GM12865 (cell line): ENCODE measurements around the gene CCL13.
A peak's percentile ranks its signal among the peaks of the same experiment; 100 is the strongest.

Source experiments
- DNase-seq: peaks from one replicate; pipeline ENCODE4 v3.0.0; 2010; ENCODE audit warnings: low read depth
- H3K4me3 ChIP-seq: 2 replicates; pipeline ENCODE4 v1.5.1; 2011; ENCODE audit warnings: mild to moderate bottlenecking, low read depth, low read length, control low read depth
- CTCF ChIP-seq: IDR thresholded peaks from 2 replicates; pipeline ENCODE4 v1.5.1; 2011; ENCODE audit warnings: low read length, control low read depth, low read depth, inconsistent platforms; ENCODE audit not compliant: insufficient read depth; ENCODE audit errors: missing control alignments

Gene CCL13

GRCh38 chr17:34356194-34356593 lies at the start of gene CCL13:
Gene CCL13 (plus strand): TSS chr17:34356480. CDS start chr17:34356527, 47 bp downstream.
- no peak for DNase-seq
- no peak for TF ChIP-seq CTCF
- H3K4me3 ChIP-seq, result no peak within 1 kb of the TSS

- no peak for TF ChIP-seq CTCF
- peak; percentile 28 for DNase-seq
- no peak overlapping the region for H3K4me3 ChIP-seq
These were observed 49.2 kb upstream of the CCL13 start for GRCh38 chr17:34307110-34307509.

- no peak for DNase-seq
- no peak for TF ChIP-seq CTCF
- no peak overlapping the region for H3K4me3 ChIP-seq
These were observed 47.9 kb upstream of the CCL13 start for GRCh38 chr17:34308371-34308770.

- no peak for TF ChIP-seq CTCF
- no peak for DNase-seq
- no peak overlapping the region for H3K4me3 ChIP-seq
These were observed 45.0 kb upstream of the CCL13 start for GRCh38 chr17:34311291-34311690.

- TF ChIP-seq CTCF, result no peak
- H3K4me3 ChIP-seq, result no peak overlapping the region
- no peak for DNase-seq
These were observed 44.2 kb upstream of the CCL13 start for GRCh38 chr17:34312080-34312479.

- H3K4me3 ChIP-seq, result no peak overlapping the region
- no peak for DNase-seq
- TF ChIP-seq CTCF, result no peak
These were observed 43.1 kb upstream of the CCL13 start for GRCh38 chr17:34313164-34313563.

GRCh38 chr17:34314279-34314678 lies 42.0 kb upstream of the CCL13 start:
- H3K4me3 ChIP-seq, result no peak overlapping the region
- DNase-seq, result peak; percentile 44
- TF ChIP-seq CTCF, result no peak
